H9 (cell line): ENCODE measurements around the gene DLGAP4. TPM values are rescaled to one million over a fixed set of nuclear protein-coding genes. Genes with fewer than 3 reads are reported as not detected.
A peak's percentile ranks its signal among the peaks of the same experiment; 100 is the strongest.

ENCODE experiments used
- DNase-seq: peaks from one replicate; pipeline ENCODE4 v3.0.0-alpha.2; 2017
- H2AFZ ChIP-seq: one replicate; pipeline ENCODE4 v1.6.1; 2013; ENCODE audit warnings: mild to moderate bottlenecking, low read length, control low read depth, moderate library complexity
- H2AK5ac ChIP-seq: 2 replicates; pipeline ENCODE4 v1.6.1; 2013; ENCODE audit warnings: low read length, control low read depth, mixed read lengths; ENCODE audit not compliant: insufficient read length
- H2BK120ac ChIP-seq: one replicate; pipeline ENCODE4 v1.6.1; 2013; ENCODE audit warnings: low read depth, mild to moderate bottlenecking, low read length, control low read depth, inconsistent platforms; ENCODE audit not compliant: poor library complexity, severe bottlenecking
- H2BK12ac ChIP-seq: 2 replicates; pipeline ENCODE4 v1.6.1; 2013; ENCODE audit warnings: low read length, control low read depth, mixed read lengths, low read depth; ENCODE audit not compliant: insufficient read length
- H2BK15ac ChIP-seq: 2 replicates; pipeline ENCODE4 v1.6.1; 2013; ENCODE audit warnings: low read depth, low read length, control low read depth
- H2BK20ac ChIP-seq: one replicate; pipeline ENCODE4 v1.6.1; 2013; ENCODE audit warnings: low read depth, mild to moderate bottlenecking, low read length, control low read depth, inconsistent platforms; ENCODE audit not compliant: poor library complexity, severe bottlenecking
- H2BK5ac ChIP-seq: 2 replicates; pipeline ENCODE4 v1.6.1; 2013; ENCODE audit warnings: low read length, control low read depth, mixed read lengths; ENCODE audit not compliant: insufficient read length
- H3K14ac ChIP-seq: 2 replicates; pipeline ENCODE4 v1.6.1; 2013; ENCODE audit warnings: low read length, control low read depth; ENCODE audit not compliant: insufficient read depth
- H3K18ac ChIP-seq: 2 replicates; pipeline ENCODE4 v1.6.1; 2013; ENCODE audit warnings: low read depth, mild to moderate bottlenecking, mixed read lengths, low read length, control low read depth; ENCODE audit not compliant: insufficient read length
- H3K23ac ChIP-seq: 2 replicates; pipeline ENCODE4 v1.6.1; 2013; ENCODE audit warnings: low read length, control low read depth, mixed read lengths, low read depth; ENCODE audit not compliant: insufficient read length
- H3K23me2 ChIP-seq: 2 replicates; pipeline ENCODE4 v1.6.1; 2013; ENCODE audit warnings: low read depth, mild to moderate bottlenecking, mixed read lengths, low read length, control low read depth; ENCODE audit not compliant: insufficient read length, poor library complexity, severe bottlenecking
- H3K27ac ChIP-seq: 2 replicates; pipeline ENCODE4 v1.5.1; 2013; ENCODE audit warnings: low read length, control low read depth, mixed read lengths, low read depth; ENCODE audit not compliant: insufficient read length
- H3K27me3 ChIP-seq: 2 replicates; pipeline ENCODE4 v1.6.1; 2013; ENCODE audit warnings: low read length, control low read depth, inconsistent platforms; ENCODE audit not compliant: insufficient read depth
- H3K4ac ChIP-seq: 2 replicates; pipeline ENCODE4 v1.6.1; 2013; ENCODE audit warnings: low read depth, mild to moderate bottlenecking, control low read depth, inconsistent platforms, low read length, moderate library complexity
- H3K4me1 ChIP-seq: 2 replicates; pipeline ENCODE4 v1.6.1; 2013; ENCODE audit warnings: low read length, control low read depth, inconsistent platforms; ENCODE audit not compliant: insufficient read depth
- H3K4me2 ChIP-seq: 2 replicates; pipeline ENCODE4 v1.6.1; 2013; ENCODE audit warnings: low read length, control low read depth, mixed read lengths; ENCODE audit not compliant: insufficient read length, insufficient read depth
- H3K56ac ChIP-seq: 2 replicates; pipeline ENCODE4 v1.6.1; 2013; ENCODE audit warnings: low read depth, mild to moderate bottlenecking, mixed read lengths, low read length, control low read depth; ENCODE audit not compliant: insufficient read length
- H3K79me1 ChIP-seq: 2 replicates; pipeline ENCODE4 v1.6.1; 2013; ENCODE audit warnings: low read depth, mild to moderate bottlenecking, moderate library complexity, low read length, control low read depth, inconsistent platforms; ENCODE audit not compliant: insufficient read depth, poor library complexity, severe bottlenecking
- H3K79me2 ChIP-seq: 2 replicates; pipeline ENCODE4 v1.6.1; 2013; ENCODE audit warnings: low read length, control low read depth, inconsistent platforms; ENCODE audit not compliant: insufficient read depth
- H3K9ac ChIP-seq: 2 replicates; pipeline ENCODE4 v1.6.1; 2013; ENCODE audit warnings: low read length, control low read depth, mixed read lengths; ENCODE audit not compliant: insufficient read length; ENCODE audit errors: extremely low read depth
- H3K9me3 ChIP-seq: one replicate; pipeline ENCODE4 v1.6.1; 2013; ENCODE audit warnings: low read depth, low read length, inconsistent platforms; ENCODE audit not compliant: control insufficient read depth
- H3T11ph ChIP-seq: one replicate; pipeline ENCODE4 v1.6.1; 2013; ENCODE audit warnings: mild to moderate bottlenecking, low read length, control low read depth, inconsistent platforms
- H4K20me1 ChIP-seq: one replicate; pipeline ENCODE4 v1.6.1; 2013; ENCODE audit not compliant: control insufficient read depth, insufficient read length, insufficient read depth
- H4K5ac ChIP-seq: 2 replicates; pipeline ENCODE4 v1.6.1; 2013; ENCODE audit warnings: low read depth, mild to moderate bottlenecking, mixed read lengths, low read length, control low read depth; ENCODE audit not compliant: insufficient read length
- H4K8ac ChIP-seq: replicated peaks from 2 replicates; pipeline ENCODE4 v1.6.1; 2013; ENCODE audit warnings: low read length, control low read depth, mixed read lengths, low read depth; ENCODE audit not compliant: insufficient read length
- H4K91ac ChIP-seq: 2 replicates; pipeline ENCODE4 v1.6.1; 2013; ENCODE audit warnings: low read depth, mild to moderate bottlenecking, moderate library complexity, mixed read lengths, low read length, control low read depth; ENCODE audit not compliant: insufficient read length
- H3K27ac Mint-ChIP-seq, 3 experiments: 2 replicates in 2 of 3; 3 replicates in 1 of 3; pipeline ENCODE4 v1.8.0; 2020 to 2021; ENCODE audit warnings: mixed read lengths in 3 of 3, mild to moderate bottlenecking in 1 of 3, moderate library complexity in 1 of 3
- H3K27me3 Mint-ChIP-seq: 2 replicates; pipeline ENCODE4 v1.8.0; 2021; ENCODE audit warnings: low read depth, mild to moderate bottlenecking, moderate library complexity, mixed read lengths
- H3K36me3 Mint-ChIP-seq, 3 experiments: 2 replicates in 2 of 3; 3 replicates in 1 of 3; pipeline ENCODE4 v1.8.0; 2020 to 2021; ENCODE audit warnings: low read depth in 3 of 3, mixed read lengths in 3 of 3; ENCODE audit not compliant: insufficient read depth in 1 of 3
- H3K4me1 Mint-ChIP-seq, 2 experiments: 2 replicates each; pipeline ENCODE4 v1.8.0; 2020; ENCODE audit warnings: mixed read lengths in 2 of 2
- H3K4me3 Mint-ChIP-seq, 2 experiments: 2 replicates in 1 of 2; 3 replicates in 1 of 2; pipeline ENCODE4 v1.8.0; 2020 to 2021; ENCODE audit warnings: mild to moderate bottlenecking in 2 of 2, mixed read lengths in 2 of 2, moderate library complexity in 1 of 2
- H3K9me3 Mint-ChIP-seq, 2 experiments: 2 replicates in 1 of 2; 3 replicates in 1 of 2; pipeline ENCODE4 v1.8.0; 2020; ENCODE audit warnings: mild to moderate bottlenecking in 2 of 2, mixed read lengths in 2 of 2, moderate library complexity in 1 of 2
- WGBS: extraction: QIAGEN DNeasy Blood & Tissue Kit; methylation state at CpG from one replicate; pipeline ENCODE4 v1.1.7; 2013; ENCODE audit warnings: missing lambda C conversion rate, low lambda C conversion rate, mixed read lengths; ENCODE audit not compliant: insufficient read length; ENCODE audit errors: extremely low coverage; 5-methylcytosine and 5-hydroxymethylcytosine counted together
- total RNA-seq: library from RNA; stranded (reverse); gene quantifications from 2 replicates; pipeline ENCODE4 v1.2.1, GENCODE V29; 2021
- TF ChIP-seq, protein P1 (sequence below): fragments of 200-600 bp; sonication (generic); conservative IDR thresholded peaks from 3 replicates; pipeline ENCODE4 v1.8.0; 2021; ENCODE audit warnings: antibody characterized with exemption, mild to moderate bottlenecking

DLGAP4 gene
- total RNA-seq, 1 experiment from 2014 or later, result 48.0 TPM

DNA sequence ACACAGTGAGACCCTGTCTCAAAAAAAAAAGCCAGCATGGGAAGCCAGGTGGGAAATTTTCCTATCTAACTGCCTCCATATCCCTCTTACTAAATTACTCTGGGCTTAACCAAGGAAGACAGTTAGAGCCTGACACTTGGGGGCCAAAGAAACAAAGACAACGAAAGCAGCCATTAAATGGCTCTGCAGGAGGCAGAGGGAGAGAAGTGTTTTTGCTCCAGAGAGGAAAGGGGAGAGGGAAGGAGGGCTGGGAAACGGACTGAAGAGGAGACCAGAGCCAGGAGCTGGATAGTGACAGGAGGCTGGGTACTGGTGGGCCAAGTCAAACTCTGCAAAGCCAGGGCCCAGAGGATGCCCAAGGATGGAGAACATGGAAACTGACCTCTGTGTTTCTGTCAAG, 256.6 kb downstream of the DLGAP4 start:
- WGBS, result no CpG with 5 or more reads among the region's 2 CpGs
- peak; percentile 52 for DNase-seq
- peak overlapping the region; percentile 13 for H3K4me2 ChIP-seq

More for the DNA sequence above, 256.6 kb downstream of the DLGAP4 start:
- Histone ChIP-seq H3K27me3 (no peaks in the 10 kb centered on the region), H3K9ac (no peak overlapping the region), H3K4me1 (peaks cover 2% of the 10 kb centered on the region; the same call in 1 of the 2 replicates), H2BK120ac (no peak overlapping the region), H4K8ac (no peak overlapping the region), H2BK12ac (no peak overlapping the region), H3K56ac (no peak overlapping the region), H2BK20ac (no peak overlapping the region), H3K14ac (no peak overlapping the region), H2BK5ac (no peak overlapping the region), H3K18ac (no peak overlapping the region), H3K23ac (no peak overlapping the region), H4K91ac (no peak overlapping the region), H3K4ac (no peak overlapping the region), H4K5ac (no peak overlapping the region), H3K9me3 (no peaks in the 10 kb centered on the region), H4K20me1 (no peaks in the 10 kb centered on the region), H2BK15ac (no peak overlapping the region), H3K23me2 (no peaks in the 10 kb centered on the region), H3T11ph (no peak overlapping the region), H3K27ac (no peak overlapping the region), H3K79me1 (no peaks in the 10 kb centered on the region), H3K79me2 (no peaks in the 10 kb centered on the region; the same call in 1 of the 2 replicates), H2AFZ (no peak overlapping the region), H2AK5ac (no peak overlapping the region)
- peaks cover 1% of the 10 kb centered on the region; the same call in 1 of the 2 replicates for H3K27me3 Mint-ChIP-seq
- peaks cover 20 to 27% of the 10 kb centered on the region in 2 experiments for H3K4me1 Mint-ChIP-seq
- peaks cover 15 to 33% (median 17%) of the 10 kb centered on the region in 3 experiments for H3K36me3 Mint-ChIP-seq
- peak overlapping the region in 1 of 2 experiments; percentile 11; a peak in 2 of 5 replicates for H3K4me3 Mint-ChIP-seq
- peaks cover 12 to 14% of the 10 kb centered on the region in 2 experiments for H3K9me3 Mint-ChIP-seq
- TF ChIP-seq, protein P1, sequence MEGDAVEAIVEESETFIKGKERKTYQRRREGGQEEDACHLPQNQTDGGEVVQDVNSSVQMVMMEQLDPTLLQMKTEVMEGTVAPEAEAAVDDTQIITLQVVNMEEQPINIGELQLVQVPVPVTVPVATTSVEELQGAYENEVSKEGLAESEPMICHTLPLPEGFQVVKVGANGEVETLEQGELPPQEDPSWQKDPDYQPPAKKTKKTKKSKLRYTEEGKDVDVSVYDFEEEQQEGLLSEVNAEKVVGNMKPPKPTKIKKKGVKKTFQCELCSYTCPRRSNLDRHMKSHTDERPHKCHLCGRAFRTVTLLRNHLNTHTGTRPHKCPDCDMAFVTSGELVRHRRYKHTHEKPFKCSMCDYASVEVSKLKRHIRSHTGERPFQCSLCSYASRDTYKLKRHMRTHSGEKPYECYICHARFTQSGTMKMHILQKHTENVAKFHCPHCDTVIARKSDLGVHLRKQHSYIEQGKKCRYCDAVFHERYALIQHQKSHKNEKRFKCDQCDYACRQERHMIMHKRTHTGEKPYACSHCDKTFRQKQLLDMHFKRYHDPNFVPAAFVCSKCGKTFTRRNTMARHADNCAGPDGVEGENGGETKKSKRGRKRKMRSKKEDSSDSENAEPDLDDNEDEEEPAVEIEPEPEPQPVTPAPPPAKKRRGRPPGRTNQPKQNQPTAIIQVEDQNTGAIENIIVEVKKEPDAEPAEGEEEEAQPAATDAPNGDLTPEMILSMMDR, result no peak
- H3K27ac Mint-ChIP-seq, result peak overlapping the region in 2 of 3 experiments; percentile 42 to 89; a peak in 4 of 7 replicates
